Gastroesophageal sphincter (tissue), 3 donors: ENCODE results near the gene TNNI3.

Experiments used
- CTCF ChIP-seq, 4 experiments: fragments of 200-600 bp in 2 of 4; fragments of 450-650 bp in 2 of 4; sonication (generic) in 1 of 4; IDR thresholded peaks; one replicate each; pipeline ENCODE4 v1.5.1; 2017 to 2019; ENCODE audit warnings: antibody characterized with exemption in 4 of 4, mild to moderate bottlenecking in 2 of 4, moderate library complexity in 2 of 4
- EP300 ChIP-seq: sonication (generic); formaldehyde crosslinking; IDR thresholded peaks from one replicate; pipeline ENCODE4 v1.6.1; 2017; ENCODE audit warnings: antibody characterized with exemption, mild to moderate bottlenecking
- POLR2A ChIP-seq, 2 donors: fragments of 450-650 bp; IDR thresholded peaks; one replicate each; pipeline ENCODE4 v1.6.1; 2017; ENCODE audit warnings: antibody characterized with exemption in 2 of 2, mild to moderate bottlenecking in 2 of 2, moderate library complexity in 1 of 2
- POLR2AphosphoS5 ChIP-seq: sonication (generic); formaldehyde crosslinking; IDR thresholded peaks from one replicate; pipeline ENCODE4 v1.6.1; 2017; ENCODE audit warnings: antibody characterized with exemption

- TF ChIP-seq POLR2A (IDR thresholded peaks at IDR 0.05) (no peak), POLR2AphosphoS5 (no peak), CTCF (IDR thresholded peaks at IDR 0.05) (no peak), EP300 (no peak)
These were observed 26.1 kb downstream of the TNNI3 start for GRCh38 chr19:55131421-55131820.
